Astrocyte (in vitro differentiated cells and primary cell): ENCODE data around the gene ALDH3A2. TPM values are rescaled to one million over a fixed set of nuclear protein-coding genes. Genes with fewer than 3 reads are reported as not detected.

ENCODE experiments used
- DNase-seq: peaks from one replicate; pipeline ENCODE4 v3.0.0-alpha.2; 2010; ENCODE audit warnings: low read depth
- FAIRE-seq: peaks from 2 replicates; lab custom pipeline; 2011; peaks lifted over from hg19 to GRCh38; lab: Jason Lieb, UNC
- H2AFZ ChIP-seq: 2 replicates; pipeline ENCODE4 v1.6.0; 2012; ENCODE audit warnings: low read depth, low read length, inconsistent platforms
- H3K27ac ChIP-seq: 2 replicates; pipeline ENCODE4 v1.5.1; 2011; ENCODE audit warnings: low read depth, low read length, inconsistent platforms
- H3K27me3 ChIP-seq: 2 replicates; pipeline ENCODE4 v1.6.0; 2011; ENCODE audit warnings: low read length, inconsistent platforms; ENCODE audit not compliant: insufficient read depth
- H3K36me3 ChIP-seq: 2 replicates; pipeline ENCODE4 v1.5.1; 2011; ENCODE audit warnings: low read length, inconsistent platforms; ENCODE audit not compliant: insufficient read depth
- H3K4me1 ChIP-seq: 2 replicates; pipeline ENCODE4 v1.5.1; 2011; ENCODE audit warnings: low read length, inconsistent platforms; ENCODE audit not compliant: insufficient read depth
- H3K4me2 ChIP-seq: 2 replicates; pipeline ENCODE4 v1.6.0; 2012; ENCODE audit warnings: low read length, inconsistent platforms
- H3K4me3 ChIP-seq: 2 replicates; pipeline ENCODE4 v1.5.1; 2011; ENCODE audit warnings: low read depth, mild to moderate bottlenecking, low read length, inconsistent platforms; ENCODE audit not compliant: insufficient read depth
- H3K79me2 ChIP-seq: 2 replicates; pipeline ENCODE4 v1.6.0; 2012; ENCODE audit warnings: mild to moderate bottlenecking, low read length, inconsistent platforms; ENCODE audit not compliant: insufficient read depth
- H3K9ac ChIP-seq: 2 replicates; pipeline ENCODE4 v1.6.0; 2012; ENCODE audit warnings: mild to moderate bottlenecking, low read length, inconsistent platforms
- H3K9me3 ChIP-seq: 2 replicates; pipeline ENCODE4 v1.5.1; 2012; ENCODE audit warnings: low read depth, mild to moderate bottlenecking, low read length, inconsistent platforms; ENCODE audit not compliant: insufficient read depth
- H4K20me1 ChIP-seq: 2 replicates; pipeline ENCODE4 v1.6.0; 2012; ENCODE audit warnings: low read length, inconsistent platforms; ENCODE audit not compliant: insufficient read depth
- H3K27ac Mint-ChIP-seq: one replicate; pipeline ENCODE4 v1.8.0; 2021; ENCODE audit warnings: mild to moderate bottlenecking, mixed read lengths; ENCODE audit not compliant: unreplicated experiment
- H3K27me3 Mint-ChIP-seq: one replicate; pipeline ENCODE4 v1.8.0; 2021; ENCODE audit warnings: low read depth, mixed read lengths; ENCODE audit not compliant: unreplicated experiment
- H3K36me3 Mint-ChIP-seq: one replicate; pipeline ENCODE4 v1.8.0; 2021; ENCODE audit warnings: low read depth, mixed read lengths; ENCODE audit not compliant: unreplicated experiment
- H3K4me1 Mint-ChIP-seq: one replicate; pipeline ENCODE4 v1.8.0; 2021; ENCODE audit warnings: low read depth, mixed read lengths; ENCODE audit not compliant: unreplicated experiment
- H3K4me3 Mint-ChIP-seq: one replicate; pipeline ENCODE4 v1.8.0; 2021; ENCODE audit warnings: mild to moderate bottlenecking, moderate library complexity, mixed read lengths; ENCODE audit not compliant: unreplicated experiment
- H3K9me3 Mint-ChIP-seq: one replicate; pipeline ENCODE4 v1.8.0; 2021; ENCODE audit warnings: mild to moderate bottlenecking, mixed read lengths; ENCODE audit not compliant: unreplicated experiment
- EZH2 ChIP-seq: IDR thresholded peaks from 2 replicates; pipeline ENCODE4 v1.6.1; 2012; ENCODE audit warnings: mild to moderate bottlenecking, low read length, inconsistent platforms; ENCODE audit not compliant: insufficient read depth
- total RNA-seq: library from RNA; stranded (reverse); gene quantifications from 2 replicates; pipeline ENCODE4 v1.2.1, GENCODE V29; 2021
- TF ChIP-seq, protein P1 (sequence below): IDR thresholded peaks from 2 replicates; pipeline ENCODE4 v1.5.1; 2011; ENCODE audit warnings: low read depth, mild to moderate bottlenecking, inconsistent platforms, low read length, moderate library complexity; ENCODE audit not compliant: insufficient read depth

Gene ALDH3A2
- total RNA-seq, 1 donor from 2014 or later: 13.8 TPM

DNA sequence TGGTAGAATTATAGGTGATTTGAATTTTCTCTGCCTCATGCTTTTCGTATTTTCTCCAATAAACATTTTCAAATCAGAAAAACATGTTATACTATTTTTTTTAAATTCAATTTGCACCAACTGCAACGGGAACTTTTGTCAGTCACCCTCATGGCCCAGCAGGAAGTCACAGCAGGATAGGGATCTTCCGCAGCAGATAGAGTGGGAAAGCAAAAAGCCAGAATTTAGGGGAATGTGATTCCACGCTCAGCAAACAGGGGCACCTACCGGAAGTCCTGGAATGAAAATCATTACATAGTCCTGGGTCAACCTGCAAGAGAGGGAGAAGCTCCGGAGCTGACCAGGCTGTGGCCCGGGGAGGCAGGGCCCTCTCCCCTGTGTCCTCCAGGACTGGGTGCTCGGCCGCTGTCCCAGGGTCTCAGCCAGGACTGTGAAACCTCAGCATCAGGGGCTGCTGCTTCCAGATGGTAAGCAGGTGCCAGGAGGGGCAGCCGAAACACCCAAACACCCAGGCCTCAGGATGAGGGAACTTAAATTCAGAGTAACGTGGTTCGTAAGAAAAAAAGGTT, 64.0 kb downstream of the ALDH3A2 start:
- H3K27me3 Mint-ChIP-seq: peaks cover 14% of the 10 kb centered on the region
- no peaks in the 10 kb centered on the region for H3K36me3 Mint-ChIP-seq
- no peaks in the 10 kb centered on the region for H3K27me3 ChIP-seq
- H3K9ac ChIP-seq: no peak overlapping the region
- no peak overlapping the region for H3K4me2 ChIP-seq
- no peaks in the 10 kb centered on the region for H3K9me3 Mint-ChIP-seq
- TF ChIP-seq, protein P1, sequence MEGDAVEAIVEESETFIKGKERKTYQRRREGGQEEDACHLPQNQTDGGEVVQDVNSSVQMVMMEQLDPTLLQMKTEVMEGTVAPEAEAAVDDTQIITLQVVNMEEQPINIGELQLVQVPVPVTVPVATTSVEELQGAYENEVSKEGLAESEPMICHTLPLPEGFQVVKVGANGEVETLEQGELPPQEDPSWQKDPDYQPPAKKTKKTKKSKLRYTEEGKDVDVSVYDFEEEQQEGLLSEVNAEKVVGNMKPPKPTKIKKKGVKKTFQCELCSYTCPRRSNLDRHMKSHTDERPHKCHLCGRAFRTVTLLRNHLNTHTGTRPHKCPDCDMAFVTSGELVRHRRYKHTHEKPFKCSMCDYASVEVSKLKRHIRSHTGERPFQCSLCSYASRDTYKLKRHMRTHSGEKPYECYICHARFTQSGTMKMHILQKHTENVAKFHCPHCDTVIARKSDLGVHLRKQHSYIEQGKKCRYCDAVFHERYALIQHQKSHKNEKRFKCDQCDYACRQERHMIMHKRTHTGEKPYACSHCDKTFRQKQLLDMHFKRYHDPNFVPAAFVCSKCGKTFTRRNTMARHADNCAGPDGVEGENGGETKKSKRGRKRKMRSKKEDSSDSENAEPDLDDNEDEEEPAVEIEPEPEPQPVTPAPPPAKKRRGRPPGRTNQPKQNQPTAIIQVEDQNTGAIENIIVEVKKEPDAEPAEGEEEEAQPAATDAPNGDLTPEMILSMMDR: no peak
- no peaks in the 10 kb centered on the region for H3K79me2 ChIP-seq
- H3K4me3 Mint-ChIP-seq: no peak overlapping the region
- no peak overlapping the region for H3K27ac Mint-ChIP-seq
- H3K9me3 ChIP-seq: no peaks in the 10 kb centered on the region
- no peak overlapping the region for H2AFZ ChIP-seq
- H3K4me1 ChIP-seq: no peaks in the 10 kb centered on the region
- DNase-seq (no peak), FAIRE-seq (no peak)
- no peaks in the 10 kb centered on the region for H4K20me1 ChIP-seq
- H3K4me3 ChIP-seq: no peak overlapping the region
- H3K27ac ChIP-seq: no peak overlapping the region
- no peaks in the 10 kb centered on the region for H3K4me1 Mint-ChIP-seq
- no peaks in the 10 kb centered on the region for H3K36me3 ChIP-seq

DNA sequence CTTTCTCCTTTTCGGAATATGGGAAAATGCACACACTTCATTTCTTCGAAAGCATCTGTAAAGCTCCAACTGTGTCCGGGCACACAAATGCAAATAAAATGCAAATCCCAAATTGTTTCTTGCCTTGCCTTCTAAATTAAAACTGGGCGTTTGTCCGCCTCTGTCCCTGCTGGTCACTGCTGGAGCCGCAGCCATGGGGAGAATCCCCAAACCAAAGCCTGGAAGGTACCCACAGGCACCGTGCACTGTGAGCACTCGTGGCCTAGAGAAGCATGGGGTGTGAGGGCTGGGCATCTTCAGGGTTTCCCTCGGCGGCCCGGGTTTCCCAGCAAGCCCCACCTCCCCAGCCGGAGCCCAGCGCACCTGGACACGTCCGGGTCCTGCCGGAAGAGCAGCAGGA, 64.9 kb downstream of the ALDH3A2 start:
- H3K4me2 ChIP-seq: no peak overlapping the region
- no peaks in the 10 kb centered on the region for H3K9me3 Mint-ChIP-seq
- no peak for DNase-seq

DNA sequence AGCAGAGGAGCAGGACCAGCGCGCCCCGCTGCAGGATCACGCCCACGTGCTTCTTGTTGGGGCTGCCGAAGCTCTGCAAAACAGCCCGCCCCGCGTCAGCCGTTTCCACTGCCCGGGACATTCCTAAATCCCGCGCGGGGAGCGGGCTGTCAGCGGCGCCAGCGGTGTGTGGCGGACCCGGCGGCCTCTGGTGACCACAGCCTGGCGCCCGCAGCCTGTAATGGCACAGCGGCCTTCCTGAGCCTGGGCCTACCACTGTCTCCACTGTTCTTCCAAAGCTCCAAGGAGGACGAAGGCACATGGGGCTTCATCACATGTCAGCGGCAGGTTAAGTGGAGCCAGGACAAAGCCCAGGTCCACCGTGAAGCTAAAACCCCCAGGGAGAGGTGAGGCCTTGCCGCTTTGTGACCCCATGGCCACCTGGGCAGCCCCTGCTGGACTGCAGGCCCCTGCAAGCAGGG, 65.4 kb downstream of the ALDH3A2 start:
- no peak overlapping the region for H3K4me3 ChIP-seq
- H3K79me2 ChIP-seq: no peaks in the 10 kb centered on the region
- no peaks in the 10 kb centered on the region for H3K36me3 Mint-ChIP-seq
- peaks cover 11% of the 10 kb centered on the region for H3K27me3 Mint-ChIP-seq
- H3K9ac ChIP-seq: no peak overlapping the region
- H3K4me3 Mint-ChIP-seq: no peak overlapping the region
- H3K27me3 ChIP-seq: no peaks in the 10 kb centered on the region
- FAIRE-seq (no peak), DNase-seq (no peak)
- no peaks in the 10 kb centered on the region for H3K36me3 ChIP-seq
- H3K4me1 Mint-ChIP-seq: no peaks in the 10 kb centered on the region
- no peak overlapping the region for H3K27ac ChIP-seq
- H3K9me3 ChIP-seq: no peaks in the 10 kb centered on the region
- H3K27ac Mint-ChIP-seq: no peak overlapping the region
- no peak overlapping the region for H2AFZ ChIP-seq
- no peaks in the 10 kb centered on the region for H3K4me1 ChIP-seq
- H3K9me3 Mint-ChIP-seq: no peaks in the 10 kb centered on the region
- H4K20me1 ChIP-seq: no peaks in the 10 kb centered on the region
- TF ChIP-seq, protein P1: no peak
- TF ChIP-seq EZH2: no peak
- no peak overlapping the region for H3K4me2 ChIP-seq

More for the DNA sequence above, 64.9 kb downstream of the ALDH3A2 start:
- Mint-ChIP-seq H3K27me3 (peaks cover 15% of the 10 kb centered on the region), H3K4me1 (no peaks in the 10 kb centered on the region), H3K36me3 (no peaks in the 10 kb centered on the region), H3K27ac (no peak overlapping the region), H3K4me3 (no peak overlapping the region)
- no peaks in the 10 kb centered on the region for H3K36me3 ChIP-seq
- H3K27ac ChIP-seq: no peak overlapping the region
- H2AFZ ChIP-seq: no peak overlapping the region
- no peak overlapping the region for H3K9ac ChIP-seq
- no peak overlapping the region for H3K4me3 ChIP-seq
- no peaks in the 10 kb centered on the region for H3K9me3 ChIP-seq
- H3K27me3 ChIP-seq: no peaks in the 10 kb centered on the region
- no peaks in the 10 kb centered on the region for H4K20me1 ChIP-seq
- H3K4me1 ChIP-seq: no peaks in the 10 kb centered on the region
- FAIRE-seq: no peak
- no peak for TF ChIP-seq EZH2
- TF ChIP-seq, protein P1: no peak
- H3K79me2 ChIP-seq: no peaks in the 10 kb centered on the region
